Mesodermal cell (in vitro differentiated cells): ENCODE results near the gene FYTTD1.
A peak's percentile ranks its signal among the peaks of the same experiment; 100 is the strongest.

Source experiments
- H3K27ac ChIP-seq: 2 replicates; pipeline ENCODE4 v1.7.0; 2013; ENCODE audit warnings: mild to moderate bottlenecking, low read depth, low read length, moderate library complexity; ENCODE audit not compliant: severe bottlenecking
- H3K36me3 ChIP-seq: 2 replicates; pipeline ENCODE4 v1.7.1; 2013; ENCODE audit warnings: mild to moderate bottlenecking, low read length, moderate library complexity; ENCODE audit not compliant: control insufficient read depth, insufficient read depth
- H3K4me1 ChIP-seq: one replicate; pipeline ENCODE4 v1.7.1; 2013; ENCODE audit warnings: mild to moderate bottlenecking, low read length; ENCODE audit not compliant: insufficient read depth, control insufficient read depth, poor library complexity, severe bottlenecking
- H3K4me3 ChIP-seq: 2 replicates; pipeline ENCODE4 v1.7.0; 2013; ENCODE audit warnings: low read length, control low read depth, mild to moderate bottlenecking; ENCODE audit not compliant: insufficient read depth, poor library complexity, severe bottlenecking; ENCODE audit errors: extremely low read depth
- H3K9me3 ChIP-seq: 2 replicates; pipeline ENCODE4 v1.7.1; 2013; ENCODE audit warnings: mild to moderate bottlenecking, low read length, moderate library complexity; ENCODE audit not compliant: control insufficient read depth
- WGBS, 2 experiments: methylation state at CpG; one replicate each; pipeline ENCODE4 v1.1.5; 2013; ENCODE audit warnings: missing lambda C conversion rate in 2 of 2; ENCODE audit not compliant: insufficient coverage in 2 of 2; 5-methylcytosine and 5-hydroxymethylcytosine counted together

Gene FYTTD1

GRCh38 chr3:197791892-197792647 lies 42.4 kb downstream of the FYTTD1 start:
- Histone ChIP-seq H3K27ac (peak overlapping the region; percentile 97), H3K4me3 (peak overlapping the region; percentile 90), H3K4me1 (peaks cover 5% of the 10 kb centered on the region), H3K9me3 (no peaks in the 10 kb centered on the region), H3K36me3 (peaks cover 13% of the 10 kb centered on the region)
- 16 to 20% methylated on average over 10 to 15 of the region's 25 CpGs for whole genome bisulfite sequencing, 2 experiments

GRCh38 chr3:197793247-197793646 lies 43.6 kb downstream of the FYTTD1 start:
- H3K4me1 ChIP-seq, result peaks cover 5% of the 10 kb centered on the region
- no CpG with 5 or more reads among the region's 2 CpGs for WGBS, 2 experiments
- no peak overlapping the region for H3K27ac ChIP-seq
- peaks cover 6% of the 10 kb centered on the region for H3K36me3 ChIP-seq
- no peak overlapping the region for H3K4me3 ChIP-seq
- no peaks in the 10 kb centered on the region for H3K9me3 ChIP-seq

GRCh38 chr3:197794115-197794514 lies 44.4 kb downstream of the FYTTD1 start:
- Histone ChIP-seq H3K9me3 (no peaks in the 10 kb centered on the region), H3K27ac (no peak overlapping the region), H3K36me3 (peaks cover 4% of the 10 kb centered on the region), H3K4me3 (no peak overlapping the region), H3K4me1 (peaks cover 5% of the 10 kb centered on the region)
- 92 to 100% methylated on average over 1 of the region's 1 CpG for WGBS, 2 experiments

GRCh38 chr3:197795200-197795599 lies 45.5 kb downstream of the FYTTD1 start:
- no peaks in the 10 kb centered on the region for H3K9me3 ChIP-seq
- H3K4me1 ChIP-seq, result peaks cover 5% of the 10 kb centered on the region
- H3K4me3 ChIP-seq, result no peak overlapping the region
- no peak overlapping the region for H3K27ac ChIP-seq
- peaks cover 13% of the 10 kb centered on the region for H3K36me3 ChIP-seq
- WGBS, 2 experiments, result no CpG with 5 or more reads among the region's 1 CpG

GRCh38 chr3:197796087-197796486 lies 46.4 kb downstream of the FYTTD1 start:
- H3K36me3 ChIP-seq, result peaks cover 17% of the 10 kb centered on the region
- 90 to 100% methylated on average over 1 to 3 of the region's 4 CpGs for WGBS, 2 experiments
- H3K9me3 ChIP-seq, result no peaks in the 10 kb centered on the region
- peaks cover 5% of the 10 kb centered on the region for H3K4me1 ChIP-seq
- no peak overlapping the region for H3K27ac ChIP-seq
- H3K4me3 ChIP-seq, result no peak overlapping the region

GRCh38 chr3:197798863-197799262 lies 49.2 kb downstream of the FYTTD1 start:
- Histone ChIP-seq H3K4me3 (no peak overlapping the region), H3K27ac (no peak overlapping the region), H3K4me1 (peaks cover 5% of the 10 kb centered on the region), H3K9me3 (no peaks in the 10 kb centered on the region), H3K36me3 (peaks cover 23% of the 10 kb centered on the region)
- WGBS, 2 experiments, result 100% methylated on average over 2 of the region's 3 CpGs

- 100% methylated on average over 2 of the region's 3 CpGs for WGBS, 2 experiments
- H3K4me1 ChIP-seq, result no peaks in the 10 kb centered on the region
- no peak overlapping the region for H3K27ac ChIP-seq
- H3K4me3 ChIP-seq, result no peak overlapping the region
- H3K9me3 ChIP-seq, result no peaks in the 10 kb centered on the region
- peaks cover 31% of the 10 kb centered on the region for H3K36me3 ChIP-seq
Measured at GRCh38 chr3:197800379-197800778, 50.7 kb downstream of the FYTTD1 start.

- peaks cover 34% of the 10 kb centered on the region for H3K36me3 ChIP-seq
- H3K4me1 ChIP-seq, result no peaks in the 10 kb centered on the region
- no peak overlapping the region for H3K4me3 ChIP-seq
- H3K9me3 ChIP-seq, result no peaks in the 10 kb centered on the region
- 72 to 74% methylated on average over 5 of the region's 8 CpGs for WGBS, 2 experiments
- no peak overlapping the region for H3K27ac ChIP-seq
Measured at GRCh38 chr3:197801891-197802778, 52.5 kb downstream of the FYTTD1 start.

- Histone ChIP-seq H3K4me1 (peaks cover 5% of the 10 kb centered on the region), H3K36me3 (peaks cover 34% of the 10 kb centered on the region), H3K9me3 (no peaks in the 10 kb centered on the region), H3K27ac (no peak overlapping the region), H3K4me3 (no peak overlapping the region)
- 100% methylated on average over 1 of the region's 3 CpGs for WGBS, 2 experiments
Measured at GRCh38 chr3:197802779-197803459, 53.2 kb downstream of the FYTTD1 start.

GRCh38 chr3:197804511-197804910 lies 54.8 kb downstream of the FYTTD1 start:
- H3K4me3 ChIP-seq, result no peak overlapping the region
- H3K4me1 ChIP-seq, result peaks cover 18% of the 10 kb centered on the region
- no peak overlapping the region for H3K27ac ChIP-seq
- H3K9me3 ChIP-seq, result no peaks in the 10 kb centered on the region
- H3K36me3 ChIP-seq, result peaks cover 33% of the 10 kb centered on the region
- WGBS, 2 experiments, result no CpG with 5 or more reads among the region's 4 CpGs
